Mesendoderm (in vitro differentiated cells): ENCODE measurements around the gene TPGS1.

Experiments used
- DNase-seq: peaks from one replicate; pipeline ENCODE4 v3.0.0; 2013
- H2AK5ac ChIP-seq: 2 replicates; pipeline ENCODE4 v1.6.1; 2013; ENCODE audit warnings: low read length, inconsistent platforms
- H2BK120ac ChIP-seq: 2 replicates; pipeline ENCODE4 v1.6.1; 2013; ENCODE audit warnings: low read depth, mild to moderate bottlenecking, low read length, moderate library complexity, mixed read lengths
- H2BK15ac ChIP-seq: replicated peaks from 2 replicates; pipeline ENCODE4 v1.6.1; 2013; ENCODE audit warnings: low read depth, mild to moderate bottlenecking, moderate library complexity
- H2BK5ac ChIP-seq: 2 replicates; pipeline ENCODE4 v1.6.1; 2013; ENCODE audit warnings: low read length, inconsistent platforms
- H3K18ac ChIP-seq: 2 replicates; pipeline ENCODE4 v1.6.1; 2013; ENCODE audit warnings: mild to moderate bottlenecking, low read length, mixed read lengths
- H3K23ac ChIP-seq: one replicate; pipeline ENCODE4 v1.6.1; 2013; ENCODE audit warnings: low read length
- H3K27ac ChIP-seq: 2 replicates; pipeline ENCODE4 v1.5.1; 2013; ENCODE audit warnings: low read depth, mild to moderate bottlenecking, inconsistent platforms, low read length, moderate library complexity
- H3K27me3 ChIP-seq: 2 replicates; pipeline ENCODE4 v1.6.1; 2013; ENCODE audit warnings: low read length, control low read depth, mild to moderate bottlenecking, inconsistent platforms; ENCODE audit not compliant: insufficient read depth, poor library complexity
- H3K36me3 ChIP-seq: 2 replicates; pipeline ENCODE4 v1.6.1; 2013; ENCODE audit warnings: low read length, inconsistent platforms; ENCODE audit not compliant: control insufficient read depth, insufficient read depth
- H3K4ac ChIP-seq: one replicate; pipeline ENCODE4 v1.6.1; 2013; ENCODE audit warnings: low read depth, mild to moderate bottlenecking, low read length, moderate library complexity
- H3K4me1 ChIP-seq: 2 replicates; pipeline ENCODE4 v1.6.1; 2013; ENCODE audit warnings: low read depth, low read length, inconsistent platforms; ENCODE audit not compliant: control insufficient read depth
- H3K4me2 ChIP-seq: 2 replicates; pipeline ENCODE4 v1.6.1; 2013; ENCODE audit warnings: low read length
- H3K4me3 ChIP-seq: 2 replicates; pipeline ENCODE4 v1.5.1; 2013; ENCODE audit warnings: mild to moderate bottlenecking, low read length
- H3K56ac ChIP-seq: one replicate; pipeline ENCODE4 v1.6.1; 2013; ENCODE audit warnings: low read length
- H3K79me1 ChIP-seq: 2 replicates; pipeline ENCODE4 v1.6.1; 2013; ENCODE audit warnings: low read length, inconsistent platforms
- H3K79me2 ChIP-seq: 2 replicates; pipeline ENCODE4 v1.6.1; 2013; ENCODE audit warnings: mild to moderate bottlenecking, low read length; ENCODE audit not compliant: control insufficient read depth, insufficient read depth
- H3K9ac ChIP-seq: 2 replicates; pipeline ENCODE4 v1.6.1; 2013; ENCODE audit warnings: low read length, inconsistent platforms
- H4K5ac ChIP-seq: one replicate; pipeline ENCODE4 v1.6.1; 2013; ENCODE audit warnings: low read length
- H4K8ac ChIP-seq: one replicate; pipeline ENCODE4 v1.6.1; 2013; ENCODE audit warnings: low read depth, mild to moderate bottlenecking, control low read depth, low read length, moderate library complexity
- WGBS: extraction: QIAGEN DNeasy Blood & Tissue Kit; methylation state at CpG from one replicate; pipeline ENCODE4 v1.1.7; 2013; ENCODE audit warnings: low lambda C conversion rate, missing lambda C conversion rate; ENCODE audit not compliant: insufficient coverage; ENCODE audit errors: extremely low coverage; 5-methylcytosine and 5-hydroxymethylcytosine counted together

The TPGS1 gene

GRCh38 chr19:496986-497385 is 10.3 kb upstream of the TPGS1 start:
- Histone ChIP-seq H3K56ac (no peak overlapping the region), H3K9ac (no peak overlapping the region), H2BK15ac (no peak overlapping the region), H2BK5ac (no peak overlapping the region), H2AK5ac (no peak overlapping the region), H3K4me2 (no peak overlapping the region), H3K79me2 (no peaks in the 10 kb centered on the region), H3K23ac (no peak overlapping the region), H3K4me1 (no peaks in the 10 kb centered on the region), H4K8ac (no peak overlapping the region), H3K4ac (no peak overlapping the region), H3K27me3 (peaks cover 10% of the 10 kb centered on the region), H3K27ac (no peak overlapping the region), H4K5ac (no peak overlapping the region), H3K36me3 (no peaks in the 10 kb centered on the region), H3K79me1 (no peaks in the 10 kb centered on the region), H3K4me3 (no peak overlapping the region), H3K18ac (no peak overlapping the region), H2BK120ac (no peak overlapping the region)
- WGBS: no CpG with 5 or more reads among the region's 18 CpGs
- no peak for DNase-seq

DNA sequence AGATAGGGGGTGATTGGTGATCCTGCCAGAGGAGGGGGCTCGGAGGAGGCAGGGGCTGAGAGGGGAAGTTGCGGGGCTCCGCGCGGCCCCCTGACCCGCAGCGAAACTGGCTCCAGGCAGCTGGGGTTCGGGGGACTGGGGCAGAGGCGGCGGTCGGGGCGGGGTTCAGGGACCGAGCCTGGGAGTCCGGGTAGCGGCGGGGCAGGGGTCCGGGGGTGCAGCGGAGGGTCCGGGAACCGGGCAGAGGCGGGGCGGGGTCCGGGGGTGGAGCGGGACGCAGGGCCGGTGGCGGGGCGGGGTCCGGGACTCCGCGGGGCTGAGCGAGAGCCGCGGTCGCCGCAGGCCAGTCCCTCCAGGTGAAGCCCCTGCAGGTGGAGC is 9.8 kb upstream of the TPGS1 start:
- H3K9ac ChIP-seq: no peak overlapping the region
- DNase-seq: no peak
- no peak overlapping the region for H2AK5ac ChIP-seq
- H2BK15ac ChIP-seq: no peak overlapping the region
- H3K4me2 ChIP-seq: no peak overlapping the region
- H3K56ac ChIP-seq: no peak overlapping the region
- no peak overlapping the region for H2BK5ac ChIP-seq
- no peaks in the 10 kb centered on the region for H3K79me1 ChIP-seq
- H4K5ac ChIP-seq: no peak overlapping the region
- no peak overlapping the region for H3K4me3 ChIP-seq
- H3K4ac ChIP-seq: no peak overlapping the region
- no peak overlapping the region for H3K27ac ChIP-seq
- H3K18ac ChIP-seq: no peak overlapping the region
- no peaks in the 10 kb centered on the region for H3K36me3 ChIP-seq
- no peaks in the 10 kb centered on the region for H3K4me1 ChIP-seq
- no peak overlapping the region for H2BK120ac ChIP-seq
- H3K27me3 ChIP-seq: peaks cover 10% of the 10 kb centered on the region
- no peak overlapping the region for H3K23ac ChIP-seq
- WGBS: no CpG with 5 or more reads among the region's 36 CpGs
- no peaks in the 10 kb centered on the region for H3K79me2 ChIP-seq
- no peak overlapping the region for H4K8ac ChIP-seq

- H3K23ac ChIP-seq: peak overlapping the region; percentile 9
- H3K27me3 ChIP-seq: peaks cover 10% of the 10 kb centered on the region
- no peak overlapping the region for H3K4me3 ChIP-seq
- no peaks in the 10 kb centered on the region for H3K79me2 ChIP-seq
- no peak overlapping the region for H3K27ac ChIP-seq
- H3K56ac ChIP-seq: no peak overlapping the region
- no peak overlapping the region for H2BK120ac ChIP-seq
- H2BK15ac ChIP-seq: no peak overlapping the region
- no peak overlapping the region for H3K4ac ChIP-seq
- H3K4me2 ChIP-seq: no peak overlapping the region
- no peaks in the 10 kb centered on the region for H3K4me1 ChIP-seq
- no peak for DNase-seq
- H4K8ac ChIP-seq: no peak overlapping the region
- no peaks in the 10 kb centered on the region for H3K36me3 ChIP-seq
- no peaks in the 10 kb centered on the region for H3K79me1 ChIP-seq
- H3K9ac ChIP-seq: no peak overlapping the region
- H2AK5ac ChIP-seq: no peak overlapping the region
- no peak overlapping the region for H2BK5ac ChIP-seq
- WGBS: no CpG with 5 or more reads among the region's 50 CpGs
- no peak overlapping the region for H4K5ac ChIP-seq
- H3K18ac ChIP-seq: no peak overlapping the region
These were observed 9.3 kb upstream of the TPGS1 start for GRCh38 chr19:497869-498510.

- Histone ChIP-seq H2BK120ac (no peak overlapping the region), H2BK5ac (no peak overlapping the region), H3K4ac (no peak overlapping the region), H4K8ac (no peak overlapping the region), H3K4me1 (no peaks in the 10 kb centered on the region), H3K23ac (peak overlapping the region; percentile 9), H2BK15ac (no peak overlapping the region), H3K36me3 (no peaks in the 10 kb centered on the region), H4K5ac (no peak overlapping the region), H3K9ac (no peak overlapping the region), H3K79me1 (no peaks in the 10 kb centered on the region), H3K79me2 (no peaks in the 10 kb centered on the region), H3K56ac (no peak overlapping the region), H2AK5ac (no peak overlapping the region), H3K18ac (no peak overlapping the region), H3K27me3 (peaks cover 10% of the 10 kb centered on the region), H3K4me2 (no peak overlapping the region), H3K27ac (no peak overlapping the region), H3K4me3 (no peak overlapping the region)
- no CpG with 5 or more reads among the region's 26 CpGs for WGBS
- DNase-seq: no peak
These were observed 8.8 kb upstream of the TPGS1 start for GRCh38 chr19:498511-498891.

- no peak overlapping the region for H3K9ac ChIP-seq
- H3K56ac ChIP-seq: no peak overlapping the region
- no peak overlapping the region for H2BK120ac ChIP-seq
- H3K36me3 ChIP-seq: no peaks in the 10 kb centered on the region
- H4K8ac ChIP-seq: no peak overlapping the region
- no peak overlapping the region for H3K18ac ChIP-seq
- H3K4me1 ChIP-seq: no peaks in the 10 kb centered on the region
- H3K79me1 ChIP-seq: no peaks in the 10 kb centered on the region
- no peak overlapping the region for H3K4me3 ChIP-seq
- WGBS: no CpG with 5 or more reads among the region's 31 CpGs
- no peak overlapping the region for H2AK5ac ChIP-seq
- DNase-seq: no peak
- no peak overlapping the region for H2BK5ac ChIP-seq
- H3K27ac ChIP-seq: no peak overlapping the region
- H4K5ac ChIP-seq: no peak overlapping the region
- H3K23ac ChIP-seq: no peak overlapping the region
- peaks cover 10% of the 10 kb centered on the region for H3K27me3 ChIP-seq
- H3K4ac ChIP-seq: no peak overlapping the region
- H3K4me2 ChIP-seq: no peak overlapping the region
- no peaks in the 10 kb centered on the region for H3K79me2 ChIP-seq
- no peak overlapping the region for H2BK15ac ChIP-seq
These were observed 8.2 kb upstream of the TPGS1 start for GRCh38 chr19:498977-499623.

DNA sequence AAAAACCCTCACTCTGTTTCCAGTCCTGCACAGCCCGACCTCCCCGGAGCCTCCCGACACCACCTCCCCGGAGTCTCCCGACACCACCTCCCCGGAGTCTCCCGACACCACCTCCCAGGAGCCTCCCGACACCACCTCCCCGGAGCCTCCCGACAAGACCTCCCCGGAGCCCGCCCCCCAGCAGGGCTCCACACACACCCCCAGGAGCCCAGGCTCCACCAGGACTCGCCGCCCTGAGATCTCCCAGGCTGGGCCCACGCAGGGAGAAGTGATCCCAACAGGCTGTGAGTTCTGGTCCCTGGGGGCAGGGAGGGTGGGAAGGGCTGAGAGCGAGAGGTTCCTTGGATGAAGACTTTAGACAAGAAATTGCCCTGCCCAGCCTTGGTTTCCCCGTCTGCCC is 5.7 kb upstream of the TPGS1 start:
- Histone ChIP-seq H2BK5ac (no peak overlapping the region), H3K4me2 (no peak overlapping the region), H3K4ac (no peak overlapping the region), H2BK120ac (no peak overlapping the region), H4K8ac (no peak overlapping the region), H4K5ac (no peak overlapping the region), H3K18ac (no peak overlapping the region), H2AK5ac (no peak overlapping the region), H3K36me3 (no peaks in the 10 kb centered on the region), H3K9ac (no peak overlapping the region), H2BK15ac (no peak overlapping the region), H3K27me3 (peaks cover 10% of the 10 kb centered on the region), H3K56ac (no peak overlapping the region), H3K27ac (no peak overlapping the region), H3K4me1 (no peaks in the 10 kb centered on the region), H3K79me1 (no peaks in the 10 kb centered on the region), H3K23ac (no peak overlapping the region), H3K4me3 (no peak overlapping the region), H3K79me2 (no peaks in the 10 kb centered on the region)
- WGBS: no CpG with 5 or more reads among the region's 17 CpGs
- no peak for DNase-seq
